Measurements from ENCODE around the gene ADGRG7. TPM values are rescaled to one million over a fixed set of nuclear protein-coding genes. Genes with fewer than 3 reads are reported as not detected.
"Not testable (repeated sequence)": the region's sequence is repeated elsewhere in the genome, so short reads cannot be mapped to it uniquely, and the experiment has no call there.

ADGRG7 gene, protein sequence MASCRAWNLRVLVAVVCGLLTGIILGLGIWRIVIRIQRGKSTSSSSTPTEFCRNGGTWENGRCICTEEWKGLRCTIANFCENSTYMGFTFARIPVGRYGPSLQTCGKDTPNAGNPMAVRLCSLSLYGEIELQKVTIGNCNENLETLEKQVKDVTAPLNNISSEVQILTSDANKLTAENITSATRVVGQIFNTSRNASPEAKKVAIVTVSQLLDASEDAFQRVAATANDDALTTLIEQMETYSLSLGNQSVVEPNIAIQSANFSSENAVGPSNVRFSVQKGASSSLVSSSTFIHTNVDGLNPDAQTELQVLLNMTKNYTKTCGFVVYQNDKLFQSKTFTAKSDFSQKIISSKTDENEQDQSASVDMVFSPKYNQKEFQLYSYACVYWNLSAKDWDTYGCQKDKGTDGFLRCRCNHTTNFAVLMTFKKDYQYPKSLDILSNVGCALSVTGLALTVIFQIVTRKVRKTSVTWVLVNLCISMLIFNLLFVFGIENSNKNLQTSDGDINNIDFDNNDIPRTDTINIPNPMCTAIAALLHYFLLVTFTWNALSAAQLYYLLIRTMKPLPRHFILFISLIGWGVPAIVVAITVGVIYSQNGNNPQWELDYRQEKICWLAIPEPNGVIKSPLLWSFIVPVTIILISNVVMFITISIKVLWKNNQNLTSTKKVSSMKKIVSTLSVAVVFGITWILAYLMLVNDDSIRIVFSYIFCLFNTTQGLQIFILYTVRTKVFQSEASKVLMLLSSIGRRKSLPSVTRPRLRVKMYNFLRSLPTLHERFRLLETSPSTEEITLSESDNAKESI
- total RNA-seq: not detected
- long read RNA-seq: 0 reads

DNA sequence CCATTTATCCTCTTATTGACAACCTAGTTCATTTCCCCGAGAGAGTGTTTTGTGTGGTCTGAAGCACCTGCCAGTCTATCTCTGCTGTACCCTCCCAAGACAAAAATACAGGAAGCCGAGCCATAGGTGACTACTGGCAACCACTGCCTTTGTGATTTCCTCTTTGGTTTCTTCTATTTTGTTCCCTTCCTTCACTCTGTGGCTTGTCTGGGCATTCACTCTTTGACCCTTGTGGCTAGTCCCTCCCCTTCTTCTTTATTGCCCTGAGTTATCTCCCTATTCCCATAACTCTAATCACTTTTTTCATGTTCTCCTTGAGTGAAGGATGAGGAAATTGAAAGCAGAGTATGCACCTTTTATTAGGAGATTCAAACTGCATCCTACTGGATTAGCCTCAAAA is at the start of gene ADGRG7:
TSS of gene ADGRG7 (plus strand) at position 297 of the 400 bp plus-strand sequence. CDS start 256 bp downstream, outside the sequence.
- DNase-seq (ENCODE audit: low spot score): no peak

DNA sequence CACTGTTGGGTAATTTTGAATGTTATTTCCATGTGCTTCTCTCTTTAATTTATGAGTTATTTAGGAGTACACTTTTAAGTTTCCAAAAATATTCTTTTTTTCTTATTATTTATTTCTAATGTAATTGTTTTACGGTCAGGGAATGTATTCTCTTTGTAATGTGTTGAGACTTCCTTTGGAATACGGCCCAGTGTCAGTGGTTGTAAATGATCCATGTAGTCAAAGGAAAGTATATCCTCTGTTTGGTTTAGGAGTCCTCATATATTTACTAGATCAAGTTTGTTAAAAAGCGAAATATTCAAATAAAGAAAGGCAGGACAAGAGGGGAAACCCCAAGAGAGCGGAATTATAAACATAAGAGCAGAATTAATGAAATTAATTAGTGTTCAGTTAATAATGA is 49.0 kb upstream of the ADGRG7 start:
- no peak for DNase-seq (ENCODE audit: low spot score)

DNA sequence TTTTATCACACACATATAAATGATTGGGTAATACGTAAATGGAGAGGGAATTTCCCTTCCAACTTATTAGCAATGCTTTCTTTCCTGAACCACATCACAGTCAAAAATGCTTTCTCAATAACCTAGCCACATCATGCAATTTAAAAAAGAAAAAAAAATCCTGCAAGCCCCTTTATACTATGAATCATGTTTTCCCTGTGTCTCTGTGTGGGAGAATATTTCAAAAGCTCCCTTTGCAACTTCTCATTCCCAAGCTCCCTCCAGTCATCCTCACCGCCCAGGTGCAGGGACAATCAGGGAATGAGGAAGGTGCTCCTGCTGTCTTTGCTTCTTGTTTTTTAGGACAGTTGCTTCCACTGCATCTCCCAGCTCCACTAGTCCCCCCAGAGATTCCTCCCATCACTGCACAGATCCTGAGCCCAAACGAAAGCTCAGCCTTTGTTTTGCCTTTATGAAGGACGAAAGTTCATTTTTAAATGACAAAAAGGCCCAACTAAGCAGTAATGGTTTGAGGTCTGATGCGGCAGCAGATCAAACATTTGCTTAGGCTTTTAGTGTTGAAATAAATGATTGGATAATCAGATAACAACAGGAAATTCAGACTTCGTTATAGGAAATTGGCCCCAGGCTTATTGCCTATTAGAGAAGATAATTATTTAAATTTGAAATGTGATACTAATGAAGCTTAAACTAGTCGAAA is 47.8 kb upstream of the ADGRG7 start:
- DNase-seq (ENCODE audit: low spot score): no peak

DNA sequence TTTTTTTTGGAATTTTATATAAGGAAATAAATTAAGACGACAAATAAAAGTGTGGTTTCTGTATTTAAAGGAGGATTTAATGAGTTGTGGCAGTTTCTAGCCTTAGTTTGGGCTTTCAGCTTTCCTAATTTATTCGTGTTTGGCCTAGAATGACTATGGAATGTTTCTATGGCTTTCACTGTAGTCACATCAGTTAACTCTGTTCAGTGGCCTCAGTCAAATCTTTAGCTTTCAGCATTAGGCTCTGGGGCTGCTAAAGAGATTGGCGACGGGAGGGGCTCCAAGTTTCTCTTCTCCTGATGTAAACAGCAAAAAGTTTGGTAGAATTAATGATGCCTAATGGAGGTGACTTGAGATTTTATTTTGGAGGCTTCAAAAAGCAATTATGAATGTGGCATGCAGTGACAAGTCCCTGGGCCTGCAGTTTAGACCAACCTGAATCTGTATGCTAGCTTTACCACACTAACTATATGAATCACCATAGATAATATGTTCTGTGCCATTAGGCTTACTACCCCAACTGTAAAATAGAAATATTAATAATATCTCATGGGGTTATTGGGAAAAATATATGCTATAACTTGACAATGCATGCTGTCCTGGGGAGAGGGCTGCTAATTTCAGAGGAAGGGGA is 47.1 kb upstream of the ADGRG7 start:
- DNase-seq (ENCODE audit: low spot score): no peak

DNA sequence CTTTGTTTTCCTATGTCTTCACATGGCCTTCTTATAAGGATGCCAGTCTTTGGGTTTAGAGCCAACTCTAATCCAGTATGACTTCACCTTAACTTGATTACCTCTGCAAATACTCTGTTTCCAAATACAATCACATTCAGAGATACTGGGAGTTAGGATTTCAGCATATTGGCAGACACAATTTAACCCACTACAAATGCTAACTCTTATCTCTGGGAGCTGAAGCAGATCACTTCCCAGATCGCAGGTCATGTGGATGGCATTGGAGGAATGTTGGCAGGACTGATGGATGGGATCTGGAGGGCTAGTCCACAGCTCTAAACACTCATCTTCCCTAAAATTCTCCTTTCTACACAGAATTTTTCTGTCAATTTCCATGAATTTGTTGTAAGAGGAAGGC is 46.2 kb upstream of the ADGRG7 start:
- DNase-seq (ENCODE audit: low spot score): no peak

DNA sequence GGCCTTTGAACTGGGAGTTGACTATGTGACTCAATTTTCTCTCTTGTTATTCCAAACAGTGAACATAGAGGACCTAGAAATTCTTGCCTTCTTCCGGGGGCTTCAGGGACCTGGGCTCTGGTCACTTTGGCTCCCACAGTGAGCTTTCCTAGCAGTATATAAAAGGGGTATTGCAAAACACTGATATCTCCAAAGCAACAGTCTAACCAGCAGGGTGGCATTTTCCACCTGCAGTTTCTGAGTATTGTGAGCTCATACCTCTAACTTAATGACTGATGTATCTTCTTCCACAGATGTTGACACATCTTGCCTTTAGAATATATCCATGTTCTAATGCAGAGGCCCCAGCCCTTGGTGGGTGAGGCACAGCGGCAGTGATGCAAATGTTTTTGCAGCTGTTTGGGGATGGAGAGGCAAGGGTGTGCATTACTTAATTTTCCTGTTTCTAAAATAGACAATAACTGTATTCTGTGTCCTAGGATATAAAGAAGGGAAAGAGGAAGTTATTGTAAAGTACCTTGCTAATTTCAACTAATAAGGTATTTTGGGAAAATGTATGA is 45.7 kb upstream of the ADGRG7 start:
- DNase-seq (ENCODE audit: low spot score): no peak

DNA sequence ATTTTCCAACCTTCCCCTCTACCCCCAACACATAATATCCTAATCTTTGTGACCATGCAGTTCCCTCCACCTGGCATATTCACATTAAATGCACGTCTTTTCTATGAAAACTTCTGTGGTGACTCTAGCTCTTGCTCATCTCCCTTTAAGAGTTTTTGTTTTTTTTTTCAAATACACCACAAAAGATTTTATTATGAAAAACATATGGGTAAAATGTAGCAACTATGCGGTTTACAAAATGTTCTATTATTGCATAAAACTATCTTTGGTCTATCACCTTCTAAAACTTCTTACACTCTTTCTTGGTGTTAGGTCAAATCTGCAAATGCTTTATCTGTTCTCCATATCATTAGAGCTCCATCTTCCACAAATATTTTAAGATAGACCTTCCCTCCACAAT is 38.6 kb upstream of the ADGRG7 start:
- DNase-seq (ENCODE audit: low spot score): no peak

DNA sequence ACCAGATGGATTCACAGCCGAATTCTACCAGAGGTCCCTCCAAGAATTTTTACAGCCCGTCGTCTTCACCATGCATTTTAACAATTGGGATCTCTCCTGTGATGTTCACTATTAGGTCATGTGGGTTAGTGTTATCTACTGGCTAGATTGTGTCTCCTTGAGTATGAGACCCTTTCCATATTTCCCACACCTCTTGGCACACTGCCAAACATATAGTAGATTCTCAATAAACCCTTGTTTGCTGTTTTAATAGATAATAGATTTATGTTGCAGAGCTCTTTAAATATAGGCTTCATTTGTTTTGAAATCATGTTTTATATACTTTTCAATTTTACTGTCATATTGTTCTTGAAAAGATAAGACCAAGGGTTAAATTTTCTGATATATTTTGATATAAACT is 34.9 kb upstream of the ADGRG7 start:
- DNase-seq (ENCODE audit: low spot score): no peak

DNA sequence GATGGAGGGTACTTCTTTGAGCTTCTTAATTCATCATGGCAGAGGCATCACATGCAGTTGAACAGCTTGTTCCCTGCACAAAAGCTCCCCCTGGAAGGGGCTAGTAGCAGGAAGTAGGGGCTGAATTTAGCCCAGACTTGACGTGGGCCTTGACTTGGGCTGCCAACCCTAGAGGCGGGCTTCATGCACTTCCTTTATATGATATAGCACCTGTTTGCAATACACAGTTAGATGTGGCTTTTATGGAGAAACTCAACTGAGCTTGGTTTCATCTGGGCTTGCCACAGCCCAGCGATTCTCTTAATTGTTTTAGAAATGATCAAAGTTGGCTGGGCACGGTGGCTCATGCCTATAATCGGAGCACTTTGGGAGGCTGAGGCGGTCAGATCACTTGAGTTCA is 33.7 kb upstream of the ADGRG7 start:
- no peak for DNase-seq (ENCODE audit: low spot score)

DNA sequence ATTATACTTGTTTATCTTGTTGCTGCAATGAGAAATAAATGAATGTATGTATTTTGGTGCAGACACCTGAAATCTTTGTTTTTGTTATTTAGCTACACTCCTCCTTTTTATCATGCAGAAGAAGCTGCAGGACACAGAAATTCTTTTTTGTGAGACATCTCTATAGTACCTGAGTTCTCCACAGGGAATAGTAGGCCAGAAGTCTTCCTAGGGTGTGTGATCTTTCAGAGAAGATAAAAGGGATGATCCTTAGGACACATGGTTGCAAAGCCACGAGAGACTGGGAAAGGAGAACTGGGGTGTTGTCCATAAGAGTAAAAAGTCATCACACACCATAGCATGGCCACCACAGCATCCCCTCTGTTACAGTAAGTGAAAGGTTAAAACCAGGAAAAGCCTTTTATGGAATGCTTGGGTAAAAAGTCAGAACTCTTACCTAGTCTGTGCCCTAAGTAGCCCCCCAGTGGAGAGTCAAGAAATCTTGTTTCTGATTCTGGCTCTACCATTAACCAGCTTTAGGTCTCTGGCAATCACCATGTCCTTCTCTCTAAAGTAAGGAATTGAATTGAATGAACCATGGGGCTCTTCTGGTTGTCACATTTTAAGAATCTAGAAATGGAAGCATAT is 31.9 kb upstream of the ADGRG7 start:
- no peak for DNase-seq (ENCODE audit: low spot score)

DNA sequence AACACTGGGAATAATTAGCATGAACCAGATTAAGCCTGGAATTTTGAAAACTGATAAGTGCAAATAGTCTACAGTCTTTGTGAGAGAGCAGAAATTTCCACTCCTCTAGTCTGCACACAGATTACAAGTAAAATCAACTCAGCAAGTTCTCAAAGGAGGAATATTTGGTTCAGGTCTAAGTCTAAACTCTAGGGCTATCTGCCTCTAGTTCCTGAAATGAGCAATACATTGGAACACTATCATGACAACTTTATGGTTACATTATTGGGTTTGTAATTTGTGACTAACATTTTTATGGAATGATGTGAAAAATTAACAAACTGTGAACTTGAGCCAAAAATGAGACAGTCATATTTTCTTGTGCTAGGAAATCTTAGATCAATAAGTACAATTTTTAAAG is 30.8 kb upstream of the ADGRG7 start:
- DNase-seq (ENCODE audit: low spot score): no peak

DNA sequence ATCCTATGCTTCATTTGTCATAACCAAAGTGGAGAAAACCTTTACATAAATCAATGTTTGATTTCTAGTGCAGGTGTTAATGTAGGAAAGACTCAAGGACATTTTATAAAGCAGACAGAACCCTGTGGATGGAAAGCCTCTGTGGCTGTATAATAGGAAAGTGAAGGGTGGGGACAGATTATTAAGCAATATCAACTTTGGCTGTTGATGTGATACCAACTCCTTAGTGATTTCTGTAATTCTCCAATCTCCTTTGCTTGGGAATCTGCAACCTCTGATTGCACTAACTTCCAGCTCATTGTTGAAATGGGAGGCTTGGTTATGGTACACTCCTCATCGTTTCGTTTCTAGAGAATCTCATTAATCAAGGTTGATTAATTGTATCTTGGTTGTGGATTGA is 29.3 kb upstream of the ADGRG7 start:
- no peak for DNase-seq (ENCODE audit: low spot score)

DNA sequence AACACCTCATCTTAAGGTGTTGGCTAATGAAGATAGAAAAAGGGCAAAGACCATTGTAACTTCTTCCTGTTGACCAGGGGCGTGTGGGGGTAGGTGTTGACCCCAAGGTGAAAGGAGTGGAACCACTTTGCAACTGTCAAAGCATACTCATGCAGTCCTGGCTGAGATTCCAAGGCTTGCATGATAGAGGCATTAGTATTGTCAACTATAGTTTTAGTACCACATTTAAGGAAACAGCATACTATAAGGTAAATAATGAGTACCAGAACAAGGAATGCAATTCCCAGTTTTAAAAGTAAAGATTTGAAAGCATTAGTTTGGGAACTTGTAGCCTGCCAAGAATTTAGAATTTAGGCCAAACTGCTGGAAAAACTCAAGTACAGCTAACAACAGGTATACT is 27.8 kb upstream of the ADGRG7 start:
- no peak for DNase-seq (ENCODE audit: low spot score)

DNA sequence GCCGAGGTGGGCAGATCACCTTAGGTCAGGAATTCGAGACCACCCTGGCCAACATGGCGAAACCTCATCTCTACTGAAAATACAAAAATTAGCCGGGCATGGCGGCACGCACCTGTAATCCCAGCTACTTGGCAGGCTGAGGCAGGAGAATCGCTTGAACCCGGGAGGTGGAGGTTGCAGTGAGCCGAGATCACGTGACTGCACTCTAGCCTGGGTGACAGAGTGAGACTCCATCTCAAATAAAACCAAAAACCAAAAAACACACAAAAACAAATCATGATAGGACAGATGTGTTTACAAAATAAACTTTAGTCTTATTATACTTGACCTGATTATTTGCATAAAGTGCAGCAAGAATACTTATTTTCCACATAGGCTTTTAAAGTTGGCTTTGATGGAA is 27.2 kb upstream of the ADGRG7 start:
- DNase-seq (ENCODE audit: low spot score): not testable (repeated sequence)

DNA sequence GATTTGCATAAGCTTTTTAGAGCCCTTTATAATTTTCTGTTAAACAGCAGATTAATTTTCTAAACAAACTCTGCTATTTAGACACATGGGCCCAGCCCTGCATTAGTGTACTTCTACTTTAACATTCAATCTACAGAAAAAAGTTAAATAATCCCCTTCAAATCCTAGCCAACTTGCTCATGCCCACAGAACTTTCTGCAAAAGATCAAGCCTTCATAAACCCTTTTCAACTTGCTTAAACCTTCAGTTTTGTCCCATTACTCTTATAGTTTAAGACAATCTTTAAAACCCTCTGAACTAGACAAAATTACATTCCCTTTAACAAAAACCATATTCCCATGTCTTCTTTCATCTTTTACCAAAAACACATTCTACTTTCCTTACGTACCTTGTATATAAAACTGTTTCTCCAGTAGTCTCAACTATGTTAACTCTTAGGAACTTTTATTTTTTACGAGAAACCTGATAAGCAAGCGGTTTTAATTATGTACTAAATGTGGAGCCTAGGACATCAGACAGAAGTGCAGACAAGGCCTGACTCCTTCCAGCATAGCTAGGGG is 25.2 kb upstream of the ADGRG7 start:
- no peak for DNase-seq (ENCODE audit: low spot score)

DNA sequence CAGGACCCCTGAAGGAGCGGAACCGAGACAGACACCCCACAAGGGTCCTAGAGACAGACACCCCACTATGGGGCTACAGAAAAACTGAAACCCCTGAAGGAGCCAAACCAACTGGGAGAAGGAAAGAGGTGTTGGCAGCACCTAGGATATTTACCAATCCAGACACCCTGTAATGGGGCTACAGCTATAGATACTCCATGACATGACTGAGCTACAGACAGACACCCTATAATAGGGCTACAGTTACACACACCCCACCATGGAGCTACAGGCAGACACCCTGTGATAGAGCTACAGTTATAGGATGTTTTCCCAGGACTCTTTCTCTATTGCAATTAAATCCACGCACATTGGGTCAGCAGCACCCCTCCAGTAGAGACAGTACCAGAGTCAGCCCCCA is 22.6 kb upstream of the ADGRG7 start:
- DNase-seq (ENCODE audit: low spot score): no peak

DNA sequence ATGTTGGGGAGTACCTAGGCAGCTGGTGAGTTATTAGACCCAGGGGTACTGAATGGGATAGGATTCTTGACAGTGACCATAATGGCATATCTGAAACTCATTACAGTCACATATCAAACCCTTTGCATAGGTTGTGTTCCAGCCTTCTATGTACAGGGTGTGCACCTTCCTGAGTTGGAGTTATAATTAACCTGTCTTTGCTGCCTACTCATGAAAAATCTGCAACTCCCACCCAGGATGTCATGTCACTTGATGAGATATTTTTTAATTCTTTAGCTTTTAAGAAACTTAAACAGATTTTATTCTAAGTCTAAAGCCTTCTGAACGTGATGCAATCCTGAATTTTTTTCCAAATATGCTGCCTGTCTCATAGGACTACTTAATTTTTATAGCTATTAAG is 21.1 kb upstream of the ADGRG7 start:
- no peak for DNase-seq (ENCODE audit: low spot score)

DNA sequence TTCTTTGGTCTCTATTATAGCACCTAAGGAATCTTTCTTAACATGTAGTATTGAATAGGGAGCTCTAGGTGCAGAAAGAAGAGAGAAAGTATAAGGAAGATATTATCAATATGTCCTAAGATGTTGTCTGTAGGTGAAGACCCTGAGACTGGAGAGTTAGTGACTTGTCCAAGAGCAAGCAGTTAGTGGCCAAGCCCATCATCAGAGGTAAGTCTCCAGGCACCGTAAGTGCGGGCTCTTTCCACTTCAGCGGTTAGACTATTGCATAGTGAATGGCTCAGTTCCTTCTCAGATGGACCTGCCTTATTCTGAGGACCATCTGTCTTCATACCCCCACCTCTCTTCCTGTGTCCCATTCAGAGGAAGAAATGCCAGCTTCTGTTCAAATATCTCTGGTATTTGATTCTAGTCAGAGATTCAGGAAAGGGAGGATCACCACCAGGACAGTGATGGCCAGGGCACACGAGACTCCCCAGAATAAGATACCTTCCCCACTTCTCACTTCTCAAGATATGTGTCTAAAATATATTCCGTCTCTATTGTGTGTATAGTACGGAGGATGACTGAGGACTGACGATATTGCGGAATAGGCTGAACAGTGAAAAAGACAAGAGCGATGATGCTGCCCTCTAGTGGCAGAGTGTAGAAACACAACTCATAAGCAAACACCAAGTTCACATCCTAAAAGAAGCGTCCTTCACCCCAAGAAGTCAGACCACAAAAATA is 19.1 kb upstream of the ADGRG7 start:
- DNase-seq (ENCODE audit: low spot score): no peak

DNA sequence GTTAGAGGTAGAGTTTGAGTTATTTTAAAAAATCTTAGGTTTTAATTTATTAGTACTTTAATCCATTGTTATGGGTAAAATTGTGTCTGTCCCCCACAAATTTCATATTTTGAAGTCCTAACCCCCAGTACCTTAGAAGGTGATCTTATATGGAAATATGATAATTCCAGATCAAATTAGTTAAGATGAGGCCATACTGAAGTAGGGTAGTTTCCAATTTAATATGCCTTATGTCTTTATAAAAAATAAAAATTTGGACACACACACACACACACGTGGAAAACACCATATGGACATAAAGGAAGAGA is 18.6 kb upstream of the ADGRG7 start:
- no peak for DNase-seq (ENCODE audit: low spot score)

DNA sequence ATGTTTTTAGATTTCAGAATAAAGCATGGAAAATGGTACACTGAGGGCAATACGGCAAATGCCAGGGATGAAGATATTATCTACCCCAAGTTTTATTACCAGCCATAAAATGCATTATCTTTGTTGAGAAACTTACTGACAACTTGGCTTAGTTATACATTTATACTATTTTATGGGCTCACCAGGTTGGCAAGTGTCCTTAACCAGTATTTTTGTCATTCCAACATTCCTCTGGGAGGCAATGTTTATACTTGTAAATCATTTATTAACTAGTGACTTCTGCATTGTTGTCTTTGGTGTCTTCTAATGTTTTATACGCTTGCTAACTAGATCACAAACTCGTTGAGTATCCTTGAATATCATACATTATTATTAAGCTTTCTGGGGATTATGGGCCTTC is 18.0 kb upstream of the ADGRG7 start:
- DNase-seq (ENCODE audit: low spot score): no peak
